Endothelial cell of umbilical vein (primary cell): ENCODE data around the gene ST8SIA2. TPM values are rescaled to one million over a fixed set of nuclear protein-coding genes. Genes with fewer than 3 reads are reported as not detected.

ENCODE experiments used
- BruUV-seq: library from RNA; stranded (reverse); fragments of 400-500 nt; replicated peaks from 2 replicates; lab custom pipeline; 2021; lab: Mats Ljungman, UMichigan
- CTCF ChIA-PET: fragments of 300-600, 350-600 bp; sonication (Branson Sonifier 250); formaldehyde crosslinking; loops from one replicate; lab custom pipeline; 2021; ENCODE audit warnings: antibody characterized with exemption, inconsistent platforms; lab: Charles Lee
- POLR2A ChIA-PET: fragments of 300-600, 350-600 bp; sonication (Branson Sonifier 250); formaldehyde crosslinking; loops from one replicate; lab custom pipeline; 2021; ENCODE audit warnings: antibody characterized with exemption, inconsistent platforms; lab: Charles Lee
- DNase-seq: peaks from one replicate; pipeline ENCODE4 v3.0.0-alpha.2; 2011; ENCODE audit warnings: low read depth, low spot score
- FAIRE-seq: peaks from 2 replicates; lab custom pipeline; 2011; peaks lifted over from hg19 to GRCh38; lab: Jason Lieb, UNC
- H2AFZ ChIP-seq: 2 replicates; pipeline ENCODE4 v1.6.0; 2012; ENCODE audit warnings: low read depth, low read length, control low read depth, inconsistent platforms
- H3K27ac ChIP-seq: 2 replicates; pipeline ENCODE4 v1.5.1; 2011; ENCODE audit warnings: low read depth, mild to moderate bottlenecking, control low read depth, low read length, moderate library complexity; ENCODE audit not compliant: insufficient read depth
- H3K27me3 ChIP-seq, 2 experiments: 2 replicates each; pipeline versions ENCODE4 v1.6.0 to v1.6.1; 2011; ENCODE audit warnings: low read length in 2 of 2, mixed read lengths in 1 of 2; ENCODE audit not compliant: control insufficient read depth in 2 of 2, insufficient read depth in 2 of 2
- H3K36me3 ChIP-seq, 2 experiments: 2 replicates in 1 of 2; 3 replicates in 1 of 2; pipeline ENCODE4 v1.5.1; 2011; ENCODE audit warnings: low read length in 2 of 2, mild to moderate bottlenecking in 1 of 2, moderate library complexity in 1 of 2; ENCODE audit not compliant: control insufficient read depth in 2 of 2, insufficient read depth in 2 of 2; ENCODE audit errors: extremely low read depth in 1 of 2
- H3K4me1 ChIP-seq: 3 replicates; pipeline ENCODE4 v1.5.1; 2011; ENCODE audit warnings: mild to moderate bottlenecking, low read length; ENCODE audit not compliant: control insufficient read depth, insufficient read depth; ENCODE audit errors: extremely low read depth
- H3K4me2 ChIP-seq: 2 replicates; pipeline ENCODE4 v1.6.1; 2011; ENCODE audit warnings: low read length, control low read depth, mixed read lengths; ENCODE audit not compliant: insufficient read depth
- H3K4me3 ChIP-seq, 3 experiments: fragments of 200-600 bp in 1 of 3; sonication (generic), shearing (Covaris generic) in 1 of 3; replicated peaks in 1 of 3; 2 replicates each; pipeline ENCODE4 v1.5.1; 2011 to 2016; ENCODE audit warnings: control low read depth in 3 of 3, low read length in 3 of 3, mild to moderate bottlenecking in 2 of 3, inconsistent platforms in 1 of 3, low read depth in 1 of 3, moderate library complexity in 1 of 3; ENCODE audit not compliant: insufficient read depth in 1 of 3
- H3K79me2 ChIP-seq: 2 replicates; pipeline ENCODE4 v1.6.0; 2012; ENCODE audit warnings: low read length, inconsistent platforms; ENCODE audit not compliant: control insufficient read depth, insufficient read depth
- H3K9ac ChIP-seq: replicated peaks from 2 replicates; pipeline ENCODE3; 2011; ENCODE audit warnings: low read length, control low read depth; ENCODE audit not compliant: insufficient read depth; ENCODE audit errors: extremely low read depth
- H3K9me1 ChIP-seq: replicated peaks from 3 replicates; pipeline ENCODE4 v1.6.0; 2011; ENCODE audit warnings: mild to moderate bottlenecking, low read length; ENCODE audit not compliant: control insufficient read depth, insufficient read depth; ENCODE audit errors: extremely low read depth
- H3K9me3 ChIP-seq: replicated peaks from 2 replicates; pipeline ENCODE4 v1.5.1; 2012; ENCODE audit warnings: low read length, inconsistent platforms; ENCODE audit not compliant: control insufficient read depth, insufficient read depth
- H4K20me1 ChIP-seq: replicated peaks from 2 replicates; pipeline ENCODE3; 2011; ENCODE audit warnings: mild to moderate bottlenecking, low read length; ENCODE audit not compliant: control insufficient read depth, insufficient read depth; ENCODE audit errors: extremely low read depth
- EZH2 ChIP-seq: IDR thresholded peaks from 2 replicates; pipeline ENCODE4 v1.6.1; 2012; ENCODE audit warnings: borderline replicate concordance, low read depth, mild to moderate bottlenecking, moderate library complexity, low read length, inconsistent platforms; ENCODE audit not compliant: severe bottlenecking
- FOS ChIP-seq: IDR thresholded peaks from 2 replicates; pipeline ENCODE4 v1.6.1; 2011; ENCODE audit warnings: mild to moderate bottlenecking, low read length, moderate library complexity, borderline replicate concordance; ENCODE audit not compliant: insufficient read depth
- GATA2 ChIP-seq: IDR thresholded peaks from 2 replicates; pipeline ENCODE4 v1.7.0; 2011; ENCODE audit warnings: low read depth, mild to moderate bottlenecking, moderate library complexity, mixed read lengths, low read length; ENCODE audit not compliant: insufficient read length, insufficient read depth
- JUN ChIP-seq: IDR thresholded peaks from 2 replicates; pipeline ENCODE4 v1.6.1; 2011; ENCODE audit warnings: borderline replicate concordance, low read depth; ENCODE audit not compliant: insufficient read length, insufficient read depth
- MYC ChIP-seq: IDR thresholded peaks from one replicate; pipeline ENCODE4 v1.6.1; 2011; ENCODE audit warnings: mild to moderate bottlenecking, low read depth, low read length
- POLR2A ChIP-seq: IDR thresholded peaks from 2 replicates; pipeline ENCODE4 v1.6.1; 2012; ENCODE audit warnings: low read depth, mild to moderate bottlenecking, control low read depth, low read length
- POLR2AphosphoS5 ChIP-seq: IDR thresholded peaks from 2 replicates; pipeline ENCODE4 v1.6.1; 2012; ENCODE audit warnings: low read depth, mild to moderate bottlenecking, control low read depth, low read length, moderate library complexity; ENCODE audit not compliant: insufficient read depth
- dilution Hi-C: fragments of 300-500 bp; cut with MboI; formaldehyde crosslinking; loops from one replicate; pipeline ENCODE4 v1.15.0; 2019; ENCODE audit warnings: low sequenced_read_pairs; ENCODE audit not compliant: extremely low pct_ligation_motif_present
- intact Hi-C: fragments of 100-400 bp; cut with micrococcal nuclease; formaldehyde crosslinking; loops from one replicate; pipeline ENCODE4 v1.10.0; 2022
- polyA plus RNA-seq, 4 experiments: library from polyadenylated mRNA; depleted of rRNA in 3 of 4; stranded (reverse) in 3 of 4; unstranded in 1 of 4; fragments of >200 nt; gene quantifications; 2 replicates each; pipeline versions ENCODE4 v1.2.1 to v1.2.3, GENCODE V29; 2011 to 2012; ENCODE audit warnings: missing spikeins in 1 of 4
- total RNA-seq: library from RNA; stranded (reverse); gene quantifications from 2 replicates; pipeline ENCODE4 v1.2.3, GENCODE V29; 2021
- TF ChIP-seq, protein P1 (sequence below): IDR thresholded peaks from 2 replicates; pipeline ENCODE4 v1.6.1; 2011; ENCODE audit not compliant: insufficient read depth, insufficient read length
- TF ChIP-seq, protein P2 (sequence below), 2 donors: IDR thresholded peaks; 1 replicate in 1 of 2; 2 replicates in 1 of 2; pipeline ENCODE4 v1.5.1; 2011; ENCODE audit warnings: low read length in 2 of 2, mild to moderate bottlenecking in 2 of 2, moderate library complexity in 2 of 2, control low read depth in 1 of 2, inconsistent platforms in 1 of 2, low read depth in 1 of 2; ENCODE audit not compliant: insufficient read depth in 1 of 2; ENCODE audit errors: extremely low read depth in 1 of 2

Gene ST8SIA2
- total and polyA plus RNA-seq, 2 donors (not counting 3 experiments of a cell fraction or from before 2014, with no cell fraction given), result 0.35 to 0.46 TPM

DNA sequence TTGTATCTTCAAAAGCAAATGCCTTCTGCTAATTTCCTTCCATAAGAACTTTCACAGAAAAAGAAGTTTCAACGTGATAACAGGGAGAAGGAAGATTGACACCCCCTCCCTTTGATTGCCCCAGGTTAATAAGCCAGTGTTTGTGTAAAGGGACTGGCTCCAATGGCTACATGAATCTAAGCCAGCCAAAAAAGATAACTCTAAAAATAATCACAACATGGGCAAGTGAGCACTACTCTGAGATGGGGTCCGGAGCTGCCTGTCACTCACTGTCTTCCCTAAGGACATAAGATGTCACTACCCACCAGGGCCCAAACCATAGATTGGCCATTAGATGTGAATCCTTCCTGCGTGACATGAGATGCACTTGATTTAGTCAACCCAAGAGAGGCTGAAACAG is 17.6 kb upstream of the ST8SIA2 start:
- Histone ChIP-seq H3K79me2 (no peaks in the 10 kb centered on the region), H3K9ac (no peak overlapping the region), H3K4me2 (no peak overlapping the region), H3K9me1 (no peaks in the 10 kb centered on the region), H3K27me3 (no peaks in the 10 kb centered on the region), H3K36me3 (no peaks in the 10 kb centered on the region), H3K4me3 (no peak overlapping the region), H2AFZ (no peak overlapping the region), H4K20me1 (no peaks in the 10 kb centered on the region), H3K27ac (no peak overlapping the region), H3K4me1 (no peaks in the 10 kb centered on the region), H3K9me3 (no peaks in the 10 kb centered on the region)
- TF ChIP-seq JUN (no peak), MYC (no peak), EZH2 (no peak), FOS (no peak), GATA2 (no peak), POLR2A (no peak), POLR2AphosphoS5 (no peak)
- TF ChIP-seq, protein P1, sequence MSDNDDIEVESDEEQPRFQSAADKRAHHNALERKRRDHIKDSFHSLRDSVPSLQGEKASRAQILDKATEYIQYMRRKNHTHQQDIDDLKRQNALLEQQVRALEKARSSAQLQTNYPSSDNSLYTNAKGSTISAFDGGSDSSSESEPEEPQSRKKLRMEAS, result no peak
- TF ChIP-seq, protein P2, sequence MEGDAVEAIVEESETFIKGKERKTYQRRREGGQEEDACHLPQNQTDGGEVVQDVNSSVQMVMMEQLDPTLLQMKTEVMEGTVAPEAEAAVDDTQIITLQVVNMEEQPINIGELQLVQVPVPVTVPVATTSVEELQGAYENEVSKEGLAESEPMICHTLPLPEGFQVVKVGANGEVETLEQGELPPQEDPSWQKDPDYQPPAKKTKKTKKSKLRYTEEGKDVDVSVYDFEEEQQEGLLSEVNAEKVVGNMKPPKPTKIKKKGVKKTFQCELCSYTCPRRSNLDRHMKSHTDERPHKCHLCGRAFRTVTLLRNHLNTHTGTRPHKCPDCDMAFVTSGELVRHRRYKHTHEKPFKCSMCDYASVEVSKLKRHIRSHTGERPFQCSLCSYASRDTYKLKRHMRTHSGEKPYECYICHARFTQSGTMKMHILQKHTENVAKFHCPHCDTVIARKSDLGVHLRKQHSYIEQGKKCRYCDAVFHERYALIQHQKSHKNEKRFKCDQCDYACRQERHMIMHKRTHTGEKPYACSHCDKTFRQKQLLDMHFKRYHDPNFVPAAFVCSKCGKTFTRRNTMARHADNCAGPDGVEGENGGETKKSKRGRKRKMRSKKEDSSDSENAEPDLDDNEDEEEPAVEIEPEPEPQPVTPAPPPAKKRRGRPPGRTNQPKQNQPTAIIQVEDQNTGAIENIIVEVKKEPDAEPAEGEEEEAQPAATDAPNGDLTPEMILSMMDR (IDR thresholded peaks at IDR 0.05; ENCODE audit: extremely low read depth in 1 of 2, insufficient read depth in 1 of 2, low read depth in 1 of 2, low read length in 2 of 2), result no peak
- no peak for FAIRE-seq
- POLR2A ChIA-PET, result no interaction called here
- dilution Hi-C loops, result no loop called here
- intact Hi-C loops, result no loop called here
- BruUV-seq, result no TSS peak
- CTCF ChIA-PET, result no interaction called here
- no peak for DNase-seq
